HepG2 (cell line): ENCODE measurements around the gene GORASP2. TPM values are rescaled to one million over a fixed set of nuclear protein-coding genes. Genes with fewer than 3 reads are reported as not detected.

ENCODE experiments used
- ATAC-seq: fragments of 200-7000 bp; cut with Tn5 transposase; 3 replicates; pipeline ENCODE4 v1.9.1; 2020; ENCODE audit warnings: mild to moderate bottlenecking, moderate library complexity
- BruUV-seq: library from RNA; stranded (reverse); fragments of 400-500 nt; replicated peaks from 2 replicates; lab custom pipeline; 2021; lab: Mats Ljungman, UMichigan
- CTCF ChIA-PET: fragments of 300-600 bp; formaldehyde crosslinking; extraction: SDS; loops from one replicate; lab custom pipeline; 2021; ENCODE audit warnings: low total read pairs, inconsistent platforms, low intra/inter-chr PET ratio; lab: Yijun Ruan, JAX
- POLR2A ChIA-PET: fragments of 350-600 bp; sonication (Branson Sonifier 250); formaldehyde crosslinking; loops from one replicate; lab custom pipeline; 2020; ENCODE audit warnings: antibody characterized with exemption, inconsistent platforms; lab: Yijun Ruan, JAX
- DNase-seq: peaks from one replicate; pipeline ENCODE4 v3.0.0-alpha.2; 2015; ENCODE audit warnings: low spot score
- FAIRE-seq: peaks from 3 replicates; lab custom pipeline; 2011; peaks lifted over from hg19 to GRCh38; lab: Jason Lieb, UNC
- H2AFZ ChIP-seq: one replicate; pipeline ENCODE4 v1.6.1; 2011; ENCODE audit warnings: low read length, inconsistent platforms
- H3K27ac ChIP-seq: fragments of 300-600 bp; 3 replicates; pipeline ENCODE4 v1.8.0; 2011; ENCODE audit warnings: mixed run types, mild to moderate bottlenecking, mixed read lengths, low read length, inconsistent platforms; ENCODE audit not compliant: insufficient read depth; ENCODE audit errors: extremely low read length
- H3K27me3 ChIP-seq, 2 experiments: fragments of 200-600 bp in 1 of 2; 2 replicates in 1 of 2; 3 replicates in 1 of 2; pipeline versions ENCODE4 v1.6.0 to v1.8.0; 2011; ENCODE audit warnings: low read length in 2 of 2, mild to moderate bottlenecking in 2 of 2, moderate library complexity in 2 of 2, inconsistent platforms in 1 of 2; ENCODE audit not compliant: insufficient read depth in 2 of 2, control insufficient read depth in 1 of 2
- H3K36me3 ChIP-seq, 2 experiments: fragments of 200-600 bp in 1 of 2; replicated peaks in 1 of 2; 2 replicates in 1 of 2; 3 replicates in 1 of 2; pipeline versions ENCODE4 v1.5.1 to v1.8.0; 2011; ENCODE audit warnings: low read length in 2 of 2, inconsistent platforms in 1 of 2; ENCODE audit not compliant: insufficient read depth in 2 of 2, control insufficient read depth in 1 of 2
- H3K4me1 ChIP-seq: 2 replicates; pipeline ENCODE4 v1.5.1; 2012; ENCODE audit warnings: low read length, inconsistent platforms; ENCODE audit not compliant: insufficient read depth
- H3K4me2 ChIP-seq: 2 replicates; pipeline ENCODE4 v1.6.0; 2011; ENCODE audit warnings: low read depth, low read length, inconsistent platforms
- H3K4me3 ChIP-seq, 3 experiments: fragments of 200-600 bp in 1 of 3; sonication (generic), shearing (Covaris generic) in 1 of 3; replicated peaks in 1 of 3; 2 replicates each; pipeline ENCODE4 v1.5.1; 2011 to 2016; ENCODE audit warnings: low read length in 3 of 3, inconsistent platforms in 2 of 3, low read depth in 2 of 3, mild to moderate bottlenecking in 2 of 3, control low read depth in 1 of 3, mixed read lengths in 1 of 3; ENCODE audit not compliant: insufficient read depth in 1 of 3
- H3K79me2 ChIP-seq: one replicate; pipeline ENCODE4 v1.6.1; 2011; ENCODE audit warnings: low read length, inconsistent platforms; ENCODE audit not compliant: insufficient read depth
- H3K9ac ChIP-seq: 2 replicates; pipeline ENCODE4 v1.6.0; 2011; ENCODE audit warnings: mild to moderate bottlenecking, low read depth, low read length, inconsistent platforms; ENCODE audit not compliant: insufficient read depth
- H3K9me3 ChIP-seq: 2 replicates; pipeline ENCODE4 v1.5.1; 2012; ENCODE audit warnings: mild to moderate bottlenecking, low read length
- H4K20me1 ChIP-seq: 2 replicates; pipeline ENCODE4 v1.6.0; 2011; ENCODE audit warnings: inconsistent platforms, mild to moderate bottlenecking, low read length, moderate library complexity; ENCODE audit not compliant: insufficient read depth
- AFF4 ChIP-seq: sonication (generic); formaldehyde crosslinking; IDR thresholded peaks from 2 replicates; pipeline ENCODE4 v1.4.0; 2020; ENCODE audit warnings: missing genetic modification reagents
- FOXO4 ChIP-seq: sonication (generic); formaldehyde crosslinking; conservative IDR thresholded peaks from 2 replicates; pipeline ENCODE4 v1.8.1; 2023; ENCODE audit warnings: missing genetic modification reagents
- IRF1 ChIP-seq: sonication (generic); formaldehyde crosslinking; IDR thresholded peaks from 2 replicates; pipeline ENCODE4 v1.4.0; 2020; ENCODE audit warnings: low read depth, mild to moderate bottlenecking, missing genetic modification reagents
- MAFF ChIP-seq: IDR thresholded peaks from 2 replicates; pipeline ENCODE4 v1.6.1; 2011; ENCODE audit warnings: low read depth, low read length, improper control_type of control experiment
- NRL ChIP-seq: sonication (generic); formaldehyde crosslinking; IDR thresholded peaks from 2 replicates; pipeline ENCODE4 v1.5.0; 2020; ENCODE audit warnings: missing genetic modification reagents, mild to moderate bottlenecking, moderate library complexity, borderline replicate concordance
- PHF21A ChIP-seq: sonication (generic); formaldehyde crosslinking; IDR thresholded peaks from 2 replicates; pipeline ENCODE4 v1.5.0; 2020; ENCODE audit warnings: mild to moderate bottlenecking, missing genetic modification reagents
- ZBTB1 ChIP-seq: sonication (generic); formaldehyde crosslinking; IDR thresholded peaks from 2 replicates; pipeline ENCODE4 v1.4.0; 2020; ENCODE audit warnings: missing genetic modification reagents, borderline replicate concordance
- ZNF816 ChIP-seq: sonication (generic); formaldehyde crosslinking; IDR thresholded peaks from 2 replicates; pipeline ENCODE4 v1.8.0; 2022; ENCODE audit warnings: missing genetic modification reagents, mild to moderate bottlenecking, borderline replicate concordance
- WGBS: methylation state at CpG from one replicate; pipeline ENCODE4 v1.1.6; 2017; ENCODE audit warnings: low lambda C conversion rate; 5-methylcytosine and 5-hydroxymethylcytosine counted together
- in situ Hi-C: cut with HindIII; loops from 2 replicates; pipeline ENCODE4 v1.10.0; 2017; ENCODE audit warnings: low pct_unique_long_range_greater_than_20kb; ENCODE audit not compliant: extremely low pct_ligation_motif_present
- intact Hi-C: fragments of 100-400 bp; cut with micrococcal nuclease; formaldehyde crosslinking; loops from one replicate; pipeline ENCODE4 v1.10.0; 2022; ENCODE audit not compliant: unreplicated experiment
- polyA plus RNA-seq, 8 experiments: library from polyadenylated mRNA; depleted of rRNA in 3 of 8; stranded (reverse) in 7 of 8; unstranded in 1 of 8; fragments of >200 nt; fragmentation: Illumina TruSeq in 4 of 8; extraction: Trizol in 4 of 8; gene quantifications; 2 replicates each; pipeline versions ENCODE4 v1.2.1 to v1.2.3, GENCODE V29; 2011 to 2016; ENCODE audit warnings: low read depth in 4 of 8, missing spikeins in 1 of 8, mixed read lengths in 1 of 8; ENCODE audit not compliant: insufficient read depth in 1 of 8
- total RNA-seq, 5 experiments: library from RNA; depleted of rRNA; stranded (reverse); fragments of >200 nt; fragmentation: Illumina TruSeq; extraction: Trizol; gene quantifications; 2 replicates each; pipeline ENCODE4 v1.2.3, GENCODE V29; 2016; ENCODE audit warnings: low read depth in 1 of 5
- TF ChIP-seq, protein P1 (sequence below): IDR thresholded peaks from 2 replicates; pipeline ENCODE4 v1.6.1; 2016
- TF ChIP-seq, protein P2 (sequence below): sonication (generic); formaldehyde crosslinking; IDR thresholded peaks from 2 replicates; pipeline ENCODE4 v1.4.0; 2020; ENCODE audit warnings: missing genetic modification reagents

GORASP2 gene
- total and polyA plus RNA-seq, 2 of the 13 experiments (the other 11 are each of a cell fraction or from before 2014, with no cell fraction given): 103 to 239 TPM

- Histone ChIP-seq H3K4me1 (no peaks in the 10 kb centered on the region), H3K4me2 (no peak overlapping the region), H3K4me3 (no peak overlapping the region), H3K27me3 (no peaks in the 10 kb centered on the region), H3K9ac (no peak overlapping the region), H3K36me3 (no peaks in the 10 kb centered on the region), H3K79me2 (no peaks in the 10 kb centered on the region), H4K20me1 (no peaks in the 10 kb centered on the region), H2AFZ (no peak overlapping the region), H3K9me3 (no peaks in the 10 kb centered on the region), H3K27ac (no peak overlapping the region)
- in situ Hi-C loops (no loop called here), intact Hi-C loops (no loop called here)
- CTCF ChIA-PET: no interaction called here
- ATAC-seq (no peak), DNase-seq (no peak), FAIRE-seq (no peak)
- BruUV-seq: no TSS peak
- TF ChIP-seq, protein P1, sequence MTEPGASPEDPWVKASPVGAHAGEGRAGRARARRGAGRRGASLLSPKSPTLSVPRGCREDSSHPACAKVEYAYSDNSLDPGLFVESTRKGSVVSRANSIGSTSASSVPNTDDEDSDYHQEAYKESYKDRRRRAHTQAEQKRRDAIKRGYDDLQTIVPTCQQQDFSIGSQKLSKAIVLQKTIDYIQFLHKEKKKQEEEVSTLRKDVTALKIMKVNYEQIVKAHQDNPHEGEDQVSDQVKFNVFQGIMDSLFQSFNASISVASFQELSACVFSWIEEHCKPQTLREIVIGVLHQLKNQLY (CRISPR knock-in tag): no peak
- TF ChIP-seq ZNF816 (CRISPR knock-in tag): no peak
- no peak for TF ChIP-seq NRL (CRISPR knock-in tag)
- POLR2A ChIA-PET: no interaction called here
- WGBS: 38% methylated on average over 4 of the region's 4 CpGs
Observed at GRCh38 chr2:170896622-170897021, 32.4 kb upstream of the GORASP2 start.

GRCh38 chr2:170897108-170897507 is 31.9 kb upstream of the GORASP2 start:
- Histone ChIP-seq H3K9ac (no peak overlapping the region), H3K79me2 (no peaks in the 10 kb centered on the region), H3K27me3 (no peaks in the 10 kb centered on the region), H3K27ac (no peak overlapping the region), H3K36me3 (no peaks in the 10 kb centered on the region), H4K20me1 (no peaks in the 10 kb centered on the region), H2AFZ (no peak overlapping the region), H3K4me1 (no peaks in the 10 kb centered on the region), H3K4me2 (no peak overlapping the region), H3K9me3 (no peaks in the 10 kb centered on the region), H3K4me3 (no peak overlapping the region)
- BruUV-seq: no TSS peak
- intact Hi-C loops: no loop called here
- POLR2A ChIA-PET: no interaction called here
- no peak for DNase-seq
- FAIRE-seq: no peak
- no peak for ATAC-seq
- CTCF ChIA-PET: no interaction called here
- in situ Hi-C loops: no loop called here
- 38% methylated on average over 6 of the region's 6 CpGs for WGBS
- TF ChIP-seq PHF21A: no peak
- TF ChIP-seq ZBTB1: no peak
- TF ChIP-seq MAFF: peak; percentile 83
- TF ChIP-seq IRF1: no peak
- TF ChIP-seq FOXO4 (CRISPR knock-in tag): no peak
- no peak for TF ChIP-seq AFF4
- TF ChIP-seq, protein P2, sequence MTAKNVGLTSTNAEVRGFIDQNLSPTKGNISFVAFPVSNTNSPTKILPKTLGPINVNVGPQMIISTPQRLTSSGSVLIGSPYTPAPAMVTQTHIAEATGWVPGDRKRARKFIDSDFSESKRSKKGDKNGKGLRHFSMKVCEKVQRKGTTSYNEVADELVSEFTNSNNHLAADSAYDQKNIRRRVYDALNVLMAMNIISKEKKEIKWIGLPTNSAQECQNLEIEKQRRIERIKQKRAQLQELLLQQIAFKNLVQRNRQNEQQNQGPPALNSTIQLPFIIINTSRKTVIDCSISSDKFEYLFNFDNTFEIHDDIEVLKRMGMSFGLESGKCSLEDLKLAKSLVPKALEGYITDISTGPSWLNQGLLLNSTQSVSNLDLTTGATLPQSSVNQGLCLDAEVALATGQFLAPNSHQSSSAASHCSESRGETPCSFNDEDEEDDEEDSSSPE (CRISPR knock-in tag): no peak
